Measurements from ENCODE around the gene CCDC57. TPM values are rescaled to one million over a fixed set of nuclear protein-coding genes. Genes with fewer than 3 reads are reported as not detected.
A peak's percentile ranks its signal among the peaks of the same experiment; 100 is the strongest.

Gene CCDC57
- polyA plus RNA-seq, 1 donor = 45.6 TPM

GRCh38 chr17:82157046-82158035, 55.3 kb downstream of the CCDC57 start:
- H3K4me1 ChIP-seq (ENCODE audit: control insufficient read depth, insufficient read depth, low read length) = no peaks in the 10 kb centered on the region
- DNase-seq = no peak
- H3K27me3 ChIP-seq (ENCODE audit: control insufficient read depth, insufficient read depth, low read length) = no peaks in the 10 kb centered on the region
- no peak overlapping the region for H3K4me3 ChIP-seq (ENCODE audit: low read length)
- H3K27ac ChIP-seq (ENCODE audit: low read length) = no peak overlapping the region
- no peaks in the 10 kb centered on the region for H3K9me3 ChIP-seq (ENCODE audit: control insufficient read depth, low read depth, low read length)
- no CpG with 5 or more reads among the region's 36 CpGs for WGBS (ENCODE audit: insufficient coverage, low lambda C conversion rate)
- peaks cover 45% of the 10 kb centered on the region for H3K36me3 ChIP-seq (ENCODE audit: control insufficient read depth, insufficient read depth, low read length)

GRCh38 chr17:82156284-82156925, 56.2 kb downstream of the CCDC57 start:
- peaks cover 42% of the 10 kb centered on the region for H3K36me3 ChIP-seq (ENCODE audit: control insufficient read depth, insufficient read depth, low read length)
- no peaks in the 10 kb centered on the region for H3K9me3 ChIP-seq (ENCODE audit: control insufficient read depth, low read depth, low read length)
- H3K4me1 ChIP-seq (ENCODE audit: control insufficient read depth, insufficient read depth, low read length) = no peaks in the 10 kb centered on the region
- H3K27ac ChIP-seq (ENCODE audit: low read length) = no peak overlapping the region
- DNase-seq = no peak
- no peak overlapping the region for H3K4me3 ChIP-seq (ENCODE audit: low read length)
- WGBS (ENCODE audit: insufficient coverage, low lambda C conversion rate) = no CpG with 5 or more reads among the region's 14 CpGs
- H3K27me3 ChIP-seq (ENCODE audit: control insufficient read depth, insufficient read depth, low read length) = no peaks in the 10 kb centered on the region

GRCh38 chr17:82155606-82156005, 57.0 kb downstream of the CCDC57 start:
- no peak for DNase-seq
- no peak overlapping the region for H3K4me3 ChIP-seq (ENCODE audit: low read length)
- H3K36me3 ChIP-seq (ENCODE audit: control insufficient read depth, insufficient read depth, low read length) = peaks cover 41% of the 10 kb centered on the region
- H3K27me3 ChIP-seq (ENCODE audit: control insufficient read depth, insufficient read depth, low read length) = no peaks in the 10 kb centered on the region
- no peaks in the 10 kb centered on the region for H3K9me3 ChIP-seq (ENCODE audit: control insufficient read depth, low read depth, low read length)
- H3K4me1 ChIP-seq (ENCODE audit: control insufficient read depth, insufficient read depth, low read length) = no peaks in the 10 kb centered on the region
- no peak overlapping the region for H3K27ac ChIP-seq (ENCODE audit: low read length)
- no CpG with 5 or more reads among the region's 9 CpGs for WGBS (ENCODE audit: insufficient coverage, low lambda C conversion rate)

GRCh38 chr17:82154881-82155331, 57.7 kb downstream of the CCDC57 start:
- no CpG with 5 or more reads among the region's 27 CpGs for WGBS (ENCODE audit: insufficient coverage, low lambda C conversion rate)
- no peaks in the 10 kb centered on the region for H3K27me3 ChIP-seq (ENCODE audit: control insufficient read depth, insufficient read depth, low read length)
- DNase-seq = no peak
- no peaks in the 10 kb centered on the region for H3K4me1 ChIP-seq (ENCODE audit: control insufficient read depth, insufficient read depth, low read length)
- H3K9me3 ChIP-seq (ENCODE audit: control insufficient read depth, low read depth, low read length) = no peaks in the 10 kb centered on the region
- no peak overlapping the region for H3K4me3 ChIP-seq (ENCODE audit: low read length)
- no peak overlapping the region for H3K27ac ChIP-seq (ENCODE audit: low read length)
- peaks cover 38% of the 10 kb centered on the region for H3K36me3 ChIP-seq (ENCODE audit: control insufficient read depth, insufficient read depth, low read length)

- Histone ChIP-seq H3K4me3 (ENCODE audit: low read length) (no peak overlapping the region), H3K36me3 (ENCODE audit: control insufficient read depth, insufficient read depth, low read length) (peaks cover 32% of the 10 kb centered on the region), H3K27me3 (ENCODE audit: control insufficient read depth, insufficient read depth, low read length) (no peaks in the 10 kb centered on the region), H3K9me3 (ENCODE audit: control insufficient read depth, low read depth, low read length) (peaks cover 5% of the 10 kb centered on the region), H3K27ac (ENCODE audit: low read length) (no peak overlapping the region), H3K4me1 (ENCODE audit: control insufficient read depth, insufficient read depth, low read length) (no peaks in the 10 kb centered on the region)
- peak; percentile 33 to 56 for DNase-seq
- no CpG with 5 or more reads among the region's 16 CpGs for WGBS (ENCODE audit: insufficient coverage, low lambda C conversion rate)
Observed at GRCh38 chr17:82153745-82154375, 58.8 kb downstream of the CCDC57 start.

GRCh38 chr17:82153295-82153691, 59.3 kb downstream of the CCDC57 start:
- 82% methylated on average over 2 of the region's 6 CpGs for WGBS (ENCODE audit: insufficient coverage, low lambda C conversion rate)

GRCh38 chr17:82152556-82153294, 59.9 kb downstream of the CCDC57 start:
- Histone ChIP-seq H3K27ac (ENCODE audit: low read length) (no peak overlapping the region), H3K27me3 (ENCODE audit: control insufficient read depth, insufficient read depth, low read length) (no peaks in the 10 kb centered on the region), H3K4me1 (ENCODE audit: control insufficient read depth, insufficient read depth, low read length) (no peaks in the 10 kb centered on the region), H3K9me3 (ENCODE audit: control insufficient read depth, low read depth, low read length) (peaks cover 5% of the 10 kb centered on the region), H3K4me3 (ENCODE audit: low read length) (no peak overlapping the region), H3K36me3 (ENCODE audit: control insufficient read depth, insufficient read depth, low read length) (peaks cover 32% of the 10 kb centered on the region)
- WGBS (ENCODE audit: insufficient coverage, low lambda C conversion rate) = no CpG with 5 or more reads among the region's 22 CpGs
- DNase-seq = no peak

More at GRCh38 chr17:82153295-82153691, 59.3 kb downstream of the CCDC57 start:
- no peak for DNase-seq
- no peak overlapping the region for H3K27ac ChIP-seq (ENCODE audit: low read length)
- no peak overlapping the region for H3K4me3 ChIP-seq (ENCODE audit: low read length)
- peaks cover 32% of the 10 kb centered on the region for H3K36me3 ChIP-seq (ENCODE audit: control insufficient read depth, insufficient read depth, low read length)
- no peaks in the 10 kb centered on the region for H3K27me3 ChIP-seq (ENCODE audit: control insufficient read depth, insufficient read depth, low read length)
- H3K4me1 ChIP-seq (ENCODE audit: control insufficient read depth, insufficient read depth, low read length) = no peaks in the 10 kb centered on the region
- H3K9me3 ChIP-seq (ENCODE audit: control insufficient read depth, low read depth, low read length) = peaks cover 5% of the 10 kb centered on the region

- Histone ChIP-seq H3K4me3 (ENCODE audit: low read length) (no peak overlapping the region), H3K9me3 (ENCODE audit: control insufficient read depth, low read depth, low read length) (peaks cover 5% of the 10 kb centered on the region), H3K27me3 (ENCODE audit: control insufficient read depth, insufficient read depth, low read length) (no peaks in the 10 kb centered on the region), H3K36me3 (ENCODE audit: control insufficient read depth, insufficient read depth, low read length) (peaks cover 26% of the 10 kb centered on the region), H3K27ac (ENCODE audit: low read length) (no peak overlapping the region), H3K4me1 (ENCODE audit: control insufficient read depth, insufficient read depth, low read length) (no peaks in the 10 kb centered on the region)
- WGBS (ENCODE audit: insufficient coverage, low lambda C conversion rate) = no CpG with 5 or more reads among the region's 5 CpGs
- DNase-seq = no peak
Observed at GRCh38 chr17:82152114-82152513, 60.5 kb downstream of the CCDC57 start.

GRCh38 chr17:82151106-82151957, 61.3 kb downstream of the CCDC57 start:
- no peak for DNase-seq
- Histone ChIP-seq H3K36me3 (ENCODE audit: control insufficient read depth, insufficient read depth, low read length) (peaks cover 20% of the 10 kb centered on the region), H3K27ac (ENCODE audit: low read length) (no peak overlapping the region)

More at GRCh38 chr17:82151106-82151957, 61.3 kb downstream of the CCDC57 start:
- Histone ChIP-seq H3K4me3 (ENCODE audit: low read length) (no peak overlapping the region), H3K4me1 (ENCODE audit: control insufficient read depth, insufficient read depth, low read length) (no peaks in the 10 kb centered on the region), H3K27me3 (ENCODE audit: control insufficient read depth, insufficient read depth, low read length) (no peaks in the 10 kb centered on the region), H3K9me3 (ENCODE audit: control insufficient read depth, low read depth, low read length) (peaks cover 5% of the 10 kb centered on the region)
- WGBS (ENCODE audit: insufficient coverage, low lambda C conversion rate) = no CpG with 5 or more reads among the region's 22 CpGs

Measured in large intestine (tissue), 3 donors.